ENCODE measurements around the gene FHL2. TPM values are rescaled to one million over a fixed set of nuclear protein-coding genes. Genes with fewer than 3 reads are reported as not detected.
A peak's percentile ranks its signal among the peaks of the same experiment; 100 is the strongest.

The FHL2 gene
- polyA plus RNA-seq, 1 experiment, result 546 TPM

- TF ChIP-seq CTCF (IDR thresholded peaks at IDR 0.05; ENCODE audit: insufficient read depth, low read depth, low read length), result no peak
- H3K4me3 ChIP-seq (ENCODE audit: low read depth, low read length), result peak overlapping the region; percentile 100
- H3K36me3 ChIP-seq (ENCODE audit: control insufficient read depth, insufficient read depth, low read length), result peaks cover 8% of the 10 kb centered on the region
- peak; percentile 98 for DNase-seq (ENCODE audit: low read depth)
- no peaks in the 10 kb centered on the region for H3K27me3 ChIP-seq (ENCODE audit: control insufficient read depth, insufficient read depth, low read length)
- POLR2A ChIA-PET, result interaction anchor here (0.7 kb wide), 1 partner anchor 18 kb away, joined by 21 read pairs; no protein-coding TSS in a partner anchor
- CTCF ChIA-PET, result interaction anchor here (0.6 to 1.7 kb wide), 5 partner anchors 16 to 68 kb away, joined by 3 to 8 read pairs (median 3); no protein-coding TSS in a partner anchor
These were observed 2.4 kb downstream of the FHL2 start for GRCh38 chr2:105396254-105397024.

GRCh38 chr2:105395691-105396090 is 3.2 kb downstream of the FHL2 start:
- ChIA-PET POLR2A (no interaction called here), CTCF (interaction anchor here (0.9 to 1.7 kb wide), 3 partner anchors 17 to 126 kb away, joined by 4 to 8 read pairs (median 4); no protein-coding TSS in a partner anchor)
- peak overlapping the region; percentile 100 for H3K4me3 ChIP-seq (ENCODE audit: low read depth, low read length)
- TF ChIP-seq CTCF (IDR thresholded peaks at IDR 0.05; ENCODE audit: insufficient read depth, low read depth, low read length), result no peak
- peaks cover 8% of the 10 kb centered on the region for H3K36me3 ChIP-seq (ENCODE audit: control insufficient read depth, insufficient read depth, low read length)
- no peak for DNase-seq (ENCODE audit: low read depth)
- H3K27me3 ChIP-seq (ENCODE audit: control insufficient read depth, insufficient read depth, low read length), result no peaks in the 10 kb centered on the region

- CTCF ChIA-PET, result interaction anchor here (0.9 to 1.7 kb wide), 2 partner anchors 50 to 126 kb away, joined by 4 to 8 read pairs; no protein-coding TSS in a partner anchor
- H3K36me3 ChIP-seq (ENCODE audit: control insufficient read depth, insufficient read depth, low read length), result peaks cover 8% of the 10 kb centered on the region
- no peaks in the 10 kb centered on the region for H3K27me3 ChIP-seq (ENCODE audit: control insufficient read depth, insufficient read depth, low read length)
- H3K4me3 ChIP-seq (ENCODE audit: low read depth, low read length), result peak overlapping the region; percentile 100
- no peak for TF ChIP-seq CTCF (IDR thresholded peaks at IDR 0.05; ENCODE audit: insufficient read depth, low read depth, low read length)
- DNase-seq (ENCODE audit: low read depth), result no peak
- POLR2A ChIA-PET, result no interaction called here
These were observed 3.8 kb downstream of the FHL2 start for GRCh38 chr2:105394951-105395611.

- ChIA-PET CTCF (interaction anchor here (1.1 to 1.4 kb wide), 3 partner anchors 10 to 94 kb away, joined by 3 read pairs; no protein-coding TSS in a partner anchor), POLR2A (no interaction called here)
- DNase-seq (ENCODE audit: low read depth), result no peak
These were observed 5.3 kb downstream of the FHL2 start for GRCh38 chr2:105393373-105394055.

More at GRCh38 chr2:105393373-105394055, 5.3 kb downstream of the FHL2 start:
- H3K4me3 ChIP-seq (ENCODE audit: low read depth, low read length), result no peak overlapping the region
- peaks cover 9% of the 10 kb centered on the region for H3K36me3 ChIP-seq (ENCODE audit: control insufficient read depth, insufficient read depth, low read length)
- no peaks in the 10 kb centered on the region for H3K27me3 ChIP-seq (ENCODE audit: control insufficient read depth, insufficient read depth, low read length)
- TF ChIP-seq CTCF (IDR thresholded peaks at IDR 0.05; ENCODE audit: insufficient read depth, low read depth, low read length), result no peak
